BE2C (cell line): Measurements from ENCODE around the gene DIPK1B.
A peak's percentile ranks its signal among the peaks of the same experiment; 100 is the strongest.

Experiments used
- DNase-seq: peaks from one replicate; pipeline ENCODE4 v3.0.0-alpha.2; 2020
- H3K27me3 ChIP-seq: fragments of 250-450 bp; sonication (Bioruptor Pico); 2 replicates; pipeline ENCODE4 v1.5.1; 2020; ENCODE audit warnings: mild to moderate bottlenecking
- H3K36me3 ChIP-seq: fragments of 250-450 bp; sonication (Bioruptor Pico); 2 replicates; pipeline ENCODE4 v1.5.1; 2020; ENCODE audit warnings: mild to moderate bottlenecking
- H3K4me1 ChIP-seq: fragments of 250-450 bp; sonication (Bioruptor Pico); 2 replicates; pipeline ENCODE4 v1.5.1; 2020
- H3K4me3 ChIP-seq: 2 replicates; pipeline ENCODE4 v1.5.1; 2011; ENCODE audit warnings: low read depth, low read length
- H3K9me3 ChIP-seq: fragments of 250-450 bp; sonication (Bioruptor Pico); 2 replicates; pipeline ENCODE4 v1.5.1; 2020
- TF ChIP-seq, protein P1 (sequence below): IDR thresholded peaks from 2 replicates; pipeline ENCODE4 v1.5.1; 2012; ENCODE audit warnings: mild to moderate bottlenecking, low read depth, low read length

DIPK1B gene

GRCh38 chr9:136714096-136714892, 1.9 kb downstream of the DIPK1B start:
- Histone ChIP-seq H3K4me3 (peak overlapping the region; percentile 83), H3K27me3 (no peaks in the 10 kb centered on the region), H3K9me3 (no peaks in the 10 kb centered on the region), H3K4me1 (peaks cover 15% of the 10 kb centered on the region), H3K36me3 (peaks cover 19% of the 10 kb centered on the region)
- DNase-seq, result no peak
- TF ChIP-seq, protein P1, sequence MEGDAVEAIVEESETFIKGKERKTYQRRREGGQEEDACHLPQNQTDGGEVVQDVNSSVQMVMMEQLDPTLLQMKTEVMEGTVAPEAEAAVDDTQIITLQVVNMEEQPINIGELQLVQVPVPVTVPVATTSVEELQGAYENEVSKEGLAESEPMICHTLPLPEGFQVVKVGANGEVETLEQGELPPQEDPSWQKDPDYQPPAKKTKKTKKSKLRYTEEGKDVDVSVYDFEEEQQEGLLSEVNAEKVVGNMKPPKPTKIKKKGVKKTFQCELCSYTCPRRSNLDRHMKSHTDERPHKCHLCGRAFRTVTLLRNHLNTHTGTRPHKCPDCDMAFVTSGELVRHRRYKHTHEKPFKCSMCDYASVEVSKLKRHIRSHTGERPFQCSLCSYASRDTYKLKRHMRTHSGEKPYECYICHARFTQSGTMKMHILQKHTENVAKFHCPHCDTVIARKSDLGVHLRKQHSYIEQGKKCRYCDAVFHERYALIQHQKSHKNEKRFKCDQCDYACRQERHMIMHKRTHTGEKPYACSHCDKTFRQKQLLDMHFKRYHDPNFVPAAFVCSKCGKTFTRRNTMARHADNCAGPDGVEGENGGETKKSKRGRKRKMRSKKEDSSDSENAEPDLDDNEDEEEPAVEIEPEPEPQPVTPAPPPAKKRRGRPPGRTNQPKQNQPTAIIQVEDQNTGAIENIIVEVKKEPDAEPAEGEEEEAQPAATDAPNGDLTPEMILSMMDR, result no peak

GRCh38 chr9:136714893-136715274, 2.5 kb downstream of the DIPK1B start:
- H3K4me3 ChIP-seq, result no peak overlapping the region
- H3K9me3 ChIP-seq, result no peaks in the 10 kb centered on the region
- TF ChIP-seq, protein P1, result no peak
- H3K36me3 ChIP-seq, result peaks cover 23% of the 10 kb centered on the region
- H3K27me3 ChIP-seq, result no peaks in the 10 kb centered on the region
- no peak for DNase-seq
- H3K4me1 ChIP-seq, result peaks cover 18% of the 10 kb centered on the region

GRCh38 chr9:136717399-136717798, 5.0 kb downstream of the DIPK1B start:
- no peak for DNase-seq
- Histone ChIP-seq H3K4me3 (no peak overlapping the region), H3K9me3 (no peaks in the 10 kb centered on the region), H3K36me3 (peaks cover 37% of the 10 kb centered on the region), H3K4me1 (peaks cover 40% of the 10 kb centered on the region), H3K27me3 (no peaks in the 10 kb centered on the region)
- TF ChIP-seq, protein P1, result no peak

- no peak for DNase-seq
- H3K9me3 ChIP-seq, result no peaks in the 10 kb centered on the region
- peaks cover 43% of the 10 kb centered on the region for H3K4me1 ChIP-seq
- H3K4me3 ChIP-seq, result no peak overlapping the region
- TF ChIP-seq, protein P1, result no peak
- no peaks in the 10 kb centered on the region for H3K27me3 ChIP-seq
- peaks cover 48% of the 10 kb centered on the region for H3K36me3 ChIP-seq
These were observed 6.2 kb downstream of the DIPK1B start for GRCh38 chr9:136718345-136719194.

DNA sequence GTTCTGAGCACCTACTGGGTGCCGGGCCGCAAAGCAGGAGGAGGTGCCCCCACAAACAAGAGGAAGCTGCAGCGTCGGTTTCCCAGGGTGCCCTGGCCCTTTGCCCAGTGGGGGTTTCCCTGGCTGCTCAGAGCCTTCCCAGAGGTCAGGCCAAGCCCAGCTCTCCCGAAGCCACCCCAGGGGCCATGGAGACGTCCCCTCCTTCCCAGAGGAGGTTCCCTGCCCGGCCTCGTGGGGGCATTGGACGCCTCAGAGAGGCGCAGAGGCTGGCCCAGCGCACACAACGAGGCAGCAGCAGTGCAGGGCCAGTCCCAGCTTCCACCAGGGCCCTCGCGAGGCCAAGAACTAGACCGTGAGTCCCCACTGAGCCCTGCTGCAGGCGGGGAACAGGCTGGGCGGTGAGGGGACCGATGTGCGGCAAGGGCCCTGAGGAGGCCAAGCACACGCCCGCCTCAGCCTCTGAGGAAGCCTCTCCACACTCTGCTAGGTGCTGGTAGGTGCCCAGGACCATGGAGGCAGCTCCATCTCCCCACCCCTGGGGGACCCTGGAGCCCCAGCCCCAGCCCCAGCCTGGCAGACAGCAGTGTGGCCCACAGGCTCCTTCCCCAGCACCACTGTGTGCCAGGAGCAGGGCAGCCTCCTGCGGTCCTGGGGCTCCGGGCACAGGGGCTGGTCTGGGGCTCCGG, 7.0 kb downstream of the DIPK1B start:
- DNase-seq, result no peak
- Histone ChIP-seq H3K36me3 (peaks cover 50% of the 10 kb centered on the region), H3K9me3 (no peaks in the 10 kb centered on the region), H3K27me3 (no peaks in the 10 kb centered on the region), H3K4me3 (no peak overlapping the region), H3K4me1 (peaks cover 35% of the 10 kb centered on the region)
- TF ChIP-seq, protein P1, result no peak
